Thymus (tissue), 11 donors: ENCODE data around the gene ASB13. TPM values are rescaled to one million over a fixed set of nuclear protein-coding genes. Genes with fewer than 3 reads are reported as not detected.
"Not testable (repeated sequence)": the region's sequence is repeated elsewhere in the genome, so short reads cannot be mapped to it uniquely, and the experiment has no call there.

ENCODE experiments used
- DNase-seq, 9 donors: peaks; one replicate each; pipeline ENCODE4 v3.0.0-alpha.2; 2013; ENCODE audit warnings: low spot score in 9 of 9, low read depth in 6 of 9, missing footprints in 1 of 9
- H3K27ac ChIP-seq, 2 donors: one replicate each; pipeline ENCODE4 v1.5.1; 2013; ENCODE audit warnings: control low read depth in 1 of 2, low read depth in 1 of 2, low read length in 1 of 2, mild to moderate bottlenecking in 1 of 2, moderate library complexity in 1 of 2
- H3K27me3 ChIP-seq, 2 donors: one replicate each; pipeline ENCODE4 v1.5.1; 2013; ENCODE audit warnings: low read length in 1 of 2; ENCODE audit not compliant: control insufficient read depth in 2 of 2, insufficient read depth in 1 of 2
- H3K36me3 ChIP-seq, 2 donors: one replicate each; pipeline ENCODE4 v1.5.1; 2013; ENCODE audit warnings: low read length in 1 of 2, mild to moderate bottlenecking in 1 of 2, moderate library complexity in 1 of 2; ENCODE audit not compliant: control insufficient read depth in 2 of 2, insufficient read depth in 2 of 2
- H3K4me1 ChIP-seq, 2 donors: one replicate each; pipeline ENCODE4 v1.5.1; 2013; ENCODE audit warnings: low read length in 2 of 2; ENCODE audit not compliant: control insufficient read depth in 2 of 2, insufficient read depth in 2 of 2
- H3K4me3 ChIP-seq, 2 donors: one replicate each; pipeline ENCODE4 v1.5.1; 2013; ENCODE audit warnings: low read length in 2 of 2, control low read depth in 1 of 2, mild to moderate bottlenecking in 1 of 2
- H3K9me3 ChIP-seq, 2 donors: one replicate each; pipeline ENCODE4 v1.5.1; 2013; ENCODE audit warnings: low read length in 1 of 2, mild to moderate bottlenecking in 1 of 2; ENCODE audit not compliant: control insufficient read depth in 2 of 2, insufficient read depth in 1 of 2
- WGBS: extraction: QIAGEN DNeasy Blood & Tissue Kit; methylation state at CpG from one replicate; pipeline ENCODE4 v1.1.7; 2013; 5-methylcytosine and 5-hydroxymethylcytosine counted together
- polyA plus RNA-seq: library from polyadenylated mRNA; stranded (reverse); fragments of 200-250 nt; gene quantifications from one replicate; pipeline ENCODE4 v1.2.3, GENCODE V29; 2013
- total RNA-seq: library from RNA; stranded (reverse); fragments of 120-200 nt; gene quantifications from one replicate; pipeline ENCODE4 v1.2.4, GENCODE V29; 2013
- donor health status: healthy.

The ASB13 gene
- total and polyA plus RNA-seq, 2 donors, result 3.3 to 13.7 TPM

DNA sequence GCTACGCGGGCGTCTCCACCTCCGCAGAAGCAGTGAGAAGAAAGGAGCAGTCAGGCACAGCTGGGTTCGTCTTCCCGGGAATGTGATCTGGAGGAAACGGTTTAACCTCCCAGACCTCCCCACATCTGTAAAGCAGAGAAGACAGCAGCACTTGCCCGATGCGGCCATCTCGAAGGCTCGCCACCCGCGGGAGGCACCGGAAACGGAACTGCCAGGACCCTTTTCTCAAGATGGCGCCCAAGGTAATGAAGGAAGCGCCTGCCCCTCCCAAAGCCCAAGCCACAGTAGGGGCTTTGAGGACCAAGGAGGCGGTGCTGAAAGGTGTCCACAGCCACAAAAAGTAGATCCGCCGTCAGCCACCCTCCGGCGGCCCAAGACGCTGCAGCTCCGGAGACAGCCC is 41.7 kb downstream of the ASB13 start:
- Histone ChIP-seq H3K27me3 (no peaks in the 10 kb centered on the region), H3K36me3 (no peaks in the 10 kb centered on the region), H3K4me1 (peaks cover 5 to 28% of the 10 kb centered on the region in 2 donors), H3K4me3 (no peak overlapping the region), H3K9me3 (no peaks in the 10 kb centered on the region), H3K27ac (no peak overlapping the region)
- DNase-seq, result no peak
- 97% methylated on average over 24 of the region's 24 CpGs for WGBS

DNA sequence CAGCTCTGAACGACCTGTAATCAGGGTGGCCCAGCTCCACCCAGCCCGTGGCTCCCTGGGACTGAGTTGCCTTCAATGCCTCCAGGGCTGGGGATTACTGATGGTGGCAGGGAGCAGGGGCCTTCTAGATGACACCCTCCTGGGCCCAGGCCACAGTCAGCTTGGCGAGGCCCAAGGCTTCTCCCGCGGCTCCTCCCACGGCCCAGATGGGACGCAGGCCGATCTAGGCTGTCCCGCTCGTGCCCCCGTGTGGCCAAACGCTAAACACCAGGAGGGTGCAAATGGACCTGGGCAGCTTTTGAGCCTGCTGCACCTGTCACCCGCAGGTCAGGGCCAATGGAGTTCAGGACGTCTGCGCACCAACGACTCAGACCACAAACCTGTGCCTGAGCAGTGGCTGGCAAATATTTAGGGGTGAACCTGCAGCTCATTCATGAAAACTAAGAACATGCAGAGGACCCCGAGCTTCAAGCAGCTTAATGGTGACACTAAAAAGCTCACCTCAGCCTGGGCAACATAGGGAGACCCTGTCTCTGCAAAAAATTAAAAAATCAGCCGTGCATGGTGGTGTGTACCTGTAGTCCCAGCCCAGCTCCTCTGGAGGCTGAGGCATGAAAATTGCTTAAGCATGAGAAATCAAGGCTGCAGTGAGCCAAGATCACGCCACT is 43.2 kb downstream of the ASB13 start:
- Histone ChIP-seq H3K36me3 (no peaks in the 10 kb centered on the region), H3K4me1 (peaks cover 3 to 27% of the 10 kb centered on the region in 2 donors), H3K4me3 (no peak overlapping the region), H3K9me3 (no peaks in the 10 kb centered on the region), H3K27ac (no peak overlapping the region), H3K27me3 (no peaks in the 10 kb centered on the region)
- 24% methylated on average over 19 of the region's 19 CpGs for WGBS
- DNase-seq, result peak in 8 of 9 donors; percentile 41 to 82 (median 68)

DNA sequence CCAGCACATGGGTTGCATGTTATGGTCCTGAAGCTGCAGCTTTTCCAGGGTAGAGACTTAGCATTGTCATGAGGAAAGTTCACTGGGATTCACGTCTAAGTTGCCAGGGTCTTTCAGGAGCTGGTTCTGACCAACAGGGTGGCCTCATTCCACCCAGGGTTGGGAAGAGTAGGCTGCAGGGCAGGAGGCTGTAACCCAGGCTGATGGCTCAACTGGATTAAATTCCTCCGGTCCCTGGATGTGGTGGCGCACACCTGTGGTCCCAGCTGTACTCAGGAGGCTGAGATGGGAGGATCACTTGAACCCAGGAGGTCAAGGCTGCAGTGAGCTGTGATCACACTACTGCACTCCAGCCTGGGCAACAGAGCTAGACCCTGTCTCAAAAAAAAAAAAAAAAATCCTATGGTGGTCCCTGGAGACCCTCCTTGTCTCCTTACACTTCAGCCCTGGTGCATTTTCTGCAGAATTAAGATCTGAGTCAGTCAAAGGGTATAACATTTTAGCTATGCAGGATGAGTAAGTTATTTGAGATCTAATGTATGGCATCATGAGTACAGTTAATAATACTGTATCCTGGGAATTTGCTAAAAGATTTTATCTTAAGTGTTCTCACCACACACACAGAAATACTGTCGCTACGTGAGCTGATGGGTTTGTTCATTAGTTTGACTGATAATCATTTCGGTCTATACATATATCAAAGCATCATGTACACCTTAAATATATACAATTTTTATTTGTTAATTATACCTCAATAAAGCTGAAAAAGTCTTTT is 44.0 kb downstream of the ASB13 start:
- no peak for DNase-seq
- Histone ChIP-seq H3K27ac (no peak overlapping the region), H3K4me3 (no peak overlapping the region), H3K9me3 (peaks cover 0 to 1% of the 10 kb centered on the region in 2 donors), H3K27me3 (no peaks in the 10 kb centered on the region), H3K36me3 (no peaks in the 10 kb centered on the region), H3K4me1 (peaks cover 3 to 25% of the 10 kb centered on the region in 2 donors)
- 98% methylated on average over 6 of the region's 6 CpGs for WGBS

DNA sequence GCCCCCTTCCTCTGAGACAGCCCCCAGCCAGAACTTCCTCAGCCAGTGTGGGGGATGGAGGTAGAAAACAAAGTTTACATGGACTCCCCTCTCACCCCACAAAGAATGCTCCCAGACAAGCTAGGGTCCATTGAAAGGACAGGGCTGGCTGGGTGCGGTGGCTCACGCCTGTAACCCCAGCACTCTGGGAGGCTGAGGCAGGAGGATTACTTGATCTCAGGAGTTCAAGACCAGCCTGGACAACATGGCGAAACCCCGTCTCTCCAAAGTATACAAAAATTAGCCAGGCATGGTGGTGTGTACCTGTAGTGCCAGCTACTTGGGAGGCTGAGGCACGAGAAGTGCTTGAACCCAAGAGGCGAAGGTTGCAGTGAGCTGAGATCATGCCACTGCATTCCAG is 45.0 kb downstream of the ASB13 start:
- not testable (repeated sequence) for DNase-seq

DNA sequence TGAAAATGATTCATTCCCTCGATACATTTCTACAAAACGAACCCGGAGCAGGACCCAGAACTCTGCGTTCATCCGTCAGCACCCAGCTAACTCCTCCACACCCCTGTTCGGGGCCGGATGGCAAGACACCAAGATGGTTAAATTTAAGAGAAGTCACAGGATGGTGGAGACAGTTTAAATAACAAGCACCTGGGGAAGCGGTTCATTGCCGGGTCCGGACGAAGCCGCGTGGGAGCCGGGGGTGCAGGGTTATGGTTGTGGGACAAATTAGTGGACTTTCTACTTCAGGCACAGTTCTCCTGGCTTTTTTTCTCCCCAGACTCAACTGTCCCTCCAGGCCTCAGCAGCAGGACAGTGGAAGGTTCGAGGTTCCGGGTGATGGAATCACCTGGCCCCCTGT is 45.4 kb downstream of the ASB13 start:
- H3K4me3 ChIP-seq, result no peak overlapping the region
- peaks cover 0 to 1% of the 10 kb centered on the region in 2 donors for H3K9me3 ChIP-seq
- WGBS, result 91% methylated on average over 16 of the region's 16 CpGs
- peaks cover 3 to 25% of the 10 kb centered on the region in 2 donors for H3K4me1 ChIP-seq
- H3K36me3 ChIP-seq, result no peaks in the 10 kb centered on the region
- H3K27ac ChIP-seq, result no peak overlapping the region
- no peak for DNase-seq
- H3K27me3 ChIP-seq, result no peaks in the 10 kb centered on the region

More for the DNA sequence above, 45.0 kb downstream of the ASB13 start:
- 91% methylated on average over 6 of the region's 6 CpGs for WGBS
- not testable (repeated sequence) for H3K27me3 ChIP-seq, H3K9me3 ChIP-seq, H3K27ac ChIP-seq, H3K4me3 ChIP-seq, H3K36me3 ChIP-seq
- H3K4me1 ChIP-seq, result peaks cover 3 to 25% of the 10 kb centered on the region in 2 donors

DNA sequence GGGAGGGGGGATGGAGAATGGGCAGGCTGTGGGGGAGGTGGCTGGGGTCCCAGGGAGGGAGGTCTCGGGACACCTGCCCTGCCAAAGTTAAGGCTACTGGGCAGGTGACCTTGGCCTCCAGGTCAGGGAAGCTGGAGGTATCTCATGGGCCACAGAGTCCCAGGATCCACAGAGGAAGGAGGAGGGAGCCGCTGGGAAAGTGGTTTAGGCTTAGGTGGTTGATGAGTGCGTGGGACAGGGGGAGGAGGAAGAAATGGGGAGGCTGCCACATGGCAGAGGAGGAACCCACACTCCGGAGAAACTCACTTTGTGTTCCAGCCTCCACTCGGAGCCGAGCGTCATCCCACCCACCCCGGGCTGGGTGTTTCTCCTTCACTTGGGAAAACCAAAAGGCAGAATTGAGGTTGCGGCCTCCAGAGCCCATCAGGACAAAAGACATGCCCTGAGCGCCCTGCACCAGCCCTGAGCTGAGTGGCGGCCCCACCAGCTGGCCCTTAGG is 46.1 kb downstream of the ASB13 start:
- WGBS, result 97% methylated on average over 11 of the region's 11 CpGs
- H3K27ac ChIP-seq, result no peak overlapping the region
- H3K4me3 ChIP-seq, result no peak overlapping the region
- no peaks in the 10 kb centered on the region for H3K27me3 ChIP-seq
- H3K9me3 ChIP-seq, result peaks cover 0 to 1% of the 10 kb centered on the region in 2 donors
- no peak for DNase-seq
- H3K4me1 ChIP-seq, result peaks cover 3 to 30% of the 10 kb centered on the region in 2 donors
- no peaks in the 10 kb centered on the region for H3K36me3 ChIP-seq

DNA sequence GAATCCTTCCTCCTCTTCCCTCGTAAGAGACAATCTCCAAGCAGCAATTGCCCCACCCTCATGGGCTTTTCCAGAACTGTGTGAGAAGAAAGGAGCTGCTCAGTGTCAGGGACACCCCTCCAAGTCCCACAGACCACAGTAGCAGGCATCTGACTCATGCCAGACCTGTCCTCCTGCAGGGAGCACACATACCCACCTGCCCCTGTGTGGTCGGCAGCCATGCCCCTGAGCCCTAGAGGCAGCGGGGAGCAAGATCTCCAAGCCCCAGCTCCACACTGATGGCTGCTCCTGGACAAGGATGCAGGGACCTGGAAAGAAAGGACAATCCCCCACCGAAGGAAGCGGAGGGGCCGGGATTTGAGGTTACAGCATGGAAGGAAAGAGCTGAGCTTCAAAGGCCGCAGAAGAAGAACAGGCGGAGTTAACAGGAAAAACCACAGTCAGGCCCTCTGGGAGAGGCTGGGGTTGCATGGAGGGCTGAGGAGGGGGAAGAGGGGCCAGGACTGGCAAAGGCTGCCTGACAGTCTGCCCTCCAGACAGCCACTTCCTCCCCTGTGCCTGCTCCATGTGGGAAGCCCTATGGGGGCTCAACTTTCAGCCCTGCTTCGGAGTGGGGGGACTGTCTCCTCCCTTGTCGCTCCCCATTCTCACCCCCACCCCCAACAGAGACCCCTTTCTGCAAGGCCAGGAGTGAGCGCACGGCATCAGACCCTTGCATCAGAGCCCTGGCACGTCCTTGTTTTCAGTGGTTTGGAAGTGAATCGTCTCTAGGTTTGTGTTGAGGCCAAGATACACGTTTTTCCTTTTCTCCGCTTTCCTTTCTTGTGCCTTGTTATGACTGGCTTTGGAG is 46.8 kb downstream of the ASB13 start:
- WGBS, result 86% methylated on average over 16 of the region's 16 CpGs
- DNase-seq, result no peak
- H3K9me3 ChIP-seq, result peaks cover 0 to 1% of the 10 kb centered on the region in 2 donors
- H3K27me3 ChIP-seq, result no peaks in the 10 kb centered on the region
- H3K27ac ChIP-seq, result no peak overlapping the region
- H3K36me3 ChIP-seq, result no peaks in the 10 kb centered on the region
- no peak overlapping the region for H3K4me3 ChIP-seq
- peaks cover 3 to 30% of the 10 kb centered on the region in 2 donors for H3K4me1 ChIP-seq

DNA sequence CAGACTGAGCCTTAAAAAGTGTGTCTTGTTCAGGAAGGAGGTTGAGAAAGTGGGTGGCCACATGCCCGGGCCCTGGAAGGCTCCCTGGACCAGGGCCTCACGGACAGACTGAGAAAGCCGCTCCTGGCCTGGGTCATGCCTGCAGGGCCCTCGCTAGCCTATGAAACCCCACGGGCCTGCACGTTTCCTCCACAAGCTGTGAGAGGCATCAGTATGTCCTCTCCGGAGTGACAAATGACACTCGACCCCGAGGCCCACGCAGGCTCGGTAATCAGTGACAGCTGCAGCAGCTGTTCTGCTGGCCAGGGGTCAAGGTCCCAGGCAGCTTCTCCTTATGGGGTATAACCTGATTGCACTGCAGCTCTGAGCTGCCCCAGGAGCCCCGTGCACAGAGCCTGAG is 47.6 kb downstream of the ASB13 start:
- Histone ChIP-seq H3K9me3 (peaks cover 0 to 2% of the 10 kb centered on the region in 2 donors), H3K4me1 (peaks cover 3 to 33% of the 10 kb centered on the region in 2 donors), H3K4me3 (no peak overlapping the region), H3K27ac (no peak overlapping the region), H3K36me3 (no peaks in the 10 kb centered on the region), H3K27me3 (no peaks in the 10 kb centered on the region)
- no peak for DNase-seq
- WGBS, result 91% methylated on average over 12 of the region's 12 CpGs
